WTC11 (cell line): ENCODE results near the gene HLX. TPM values are rescaled to one million over a fixed set of nuclear protein-coding genes. Genes with fewer than 3 reads are reported as not detected.

ENCODE experiments used
- ATAC-seq: fragments of 200-7000 bp; cut with Tn5 transposase; 2 replicates; pipeline ENCODE4 v1.10.0; 2021; ENCODE audit warnings: mild to moderate bottlenecking, moderate library complexity
- CTCF ChIA-PET: fragments of 300-600 bp; sonication (Branson Sonifier 250); formaldehyde crosslinking; loops from one replicate; lab custom pipeline; 2021; ENCODE audit warnings: antibody characterized with exemption; lab: Charles Lee
- POLR2A ChIA-PET: fragments of 350-600 bp; sonication (Branson Sonifier 250); formaldehyde crosslinking; loops from one replicate; lab custom pipeline; 2021; ENCODE audit warnings: antibody characterized with exemption; lab: Charles Lee
- DNase-seq: peaks from one replicate; pipeline ENCODE4 v3.0.0; 2021; ENCODE audit warnings: low spot score
- H3K27ac Mint-ChIP-seq: 2 replicates; pipeline ENCODE4 v1.8.0; 2021; ENCODE audit warnings: mixed read lengths
- H3K27me3 Mint-ChIP-seq: 2 replicates; pipeline ENCODE4 v1.8.0; 2021; ENCODE audit warnings: low read depth, mild to moderate bottlenecking, moderate library complexity, mixed read lengths
- H3K36me3 Mint-ChIP-seq: 2 replicates; pipeline ENCODE4 v1.8.0; 2021; ENCODE audit warnings: mixed read lengths
- H3K4me1 Mint-ChIP-seq: 2 replicates; pipeline ENCODE4 v1.8.0; 2022; ENCODE audit warnings: mixed read lengths
- H3K4me3 Mint-ChIP-seq: 2 replicates; pipeline ENCODE4 v1.8.0; 2021; ENCODE audit warnings: mild to moderate bottlenecking, moderate library complexity, mixed read lengths
- H3K9me3 Mint-ChIP-seq: 2 replicates; pipeline ENCODE4 v1.8.0; 2021; ENCODE audit warnings: mixed read lengths
- ATF2 ChIP-seq: sonication (generic); formaldehyde crosslinking; IDR thresholded peaks from 2 replicates; pipeline ENCODE4 v1.8.1; 2022; ENCODE audit warnings: low read depth, missing genetic modification reagents, borderline replicate concordance
- FOXK1 ChIP-seq: sonication (generic); formaldehyde crosslinking; IDR thresholded peaks from 2 replicates; pipeline ENCODE4 v1.8.0; 2022; ENCODE audit warnings: mild to moderate bottlenecking, moderate library complexity, missing genetic modification reagents
- GRHL2 ChIP-seq: fragments of 250-450 bp; sonication (Bioruptor Pico); IDR thresholded peaks from 2 replicates; pipeline ENCODE4 v1.8.0; 2022; ENCODE audit warnings: mild to moderate bottlenecking, moderate library complexity; ENCODE audit not compliant: insufficient replicate concordance, severe bottlenecking
- HMGA2 ChIP-seq: fragments of 250-450 bp; sonication (Bioruptor Pico); IDR thresholded peaks from 2 replicates; pipeline ENCODE4 v1.4.0; 2021; ENCODE audit warnings: mild to moderate bottlenecking, moderate library complexity
- MXD4 ChIP-seq: fragments of 250-450 bp; sonication (Bioruptor Pico); IDR thresholded peaks from 2 replicates; pipeline ENCODE4 v1.8.0; 2021; ENCODE audit warnings: mild to moderate bottlenecking, moderate library complexity, borderline replicate concordance
- NFYB ChIP-seq: sonication (generic); formaldehyde crosslinking; conservative IDR thresholded peaks from 2 replicates; pipeline ENCODE4 v1.8.0; 2022; ENCODE audit warnings: low read depth, missing genetic modification reagents
- NR2C2 ChIP-seq: sonication (generic); formaldehyde crosslinking; IDR thresholded peaks from 2 replicates; pipeline ENCODE4 v1.8.0; 2022; ENCODE audit warnings: mild to moderate bottlenecking, missing genetic modification reagents
- OVOL2 ChIP-seq: fragments of 250-450 bp; sonication (Bioruptor Pico); IDR thresholded peaks from 2 replicates; pipeline ENCODE4 v1.9.0; 2021; ENCODE audit warnings: mild to moderate bottlenecking, borderline replicate concordance
- RORB ChIP-seq: fragments of 250-450 bp; sonication (Bioruptor Pico); IDR thresholded peaks from 2 replicates; pipeline ENCODE4 v1.9.0; 2021; ENCODE audit warnings: mild to moderate bottlenecking
- TEAD1 ChIP-seq: sonication (generic); formaldehyde crosslinking; IDR thresholded peaks from 2 replicates; pipeline ENCODE4 v1.8.0; 2022; ENCODE audit warnings: mild to moderate bottlenecking, missing genetic modification reagents
- ZNF138 ChIP-seq: sonication (generic); formaldehyde crosslinking; conservative IDR thresholded peaks from 2 replicates; pipeline ENCODE4 v1.8.1; 2022; ENCODE audit warnings: mild to moderate bottlenecking, moderate library complexity, missing genetic modification reagents
- ZNF219 ChIP-seq: sonication (generic); formaldehyde crosslinking; IDR thresholded peaks from 2 replicates; pipeline ENCODE4 v1.8.0; 2023; ENCODE audit warnings: missing genetic modification reagents, mild to moderate bottlenecking, borderline replicate concordance
- ZNF317 ChIP-seq: sonication (generic); formaldehyde crosslinking; IDR thresholded peaks from 2 replicates; pipeline ENCODE4 v1.8.1; 2023; ENCODE audit warnings: low read depth, mild to moderate bottlenecking, moderate library complexity, missing genetic modification reagents, borderline replicate concordance
- total RNA-seq: library from RNA; stranded (reverse); gene quantifications from 3 replicates; pipeline ENCODE4 v1.2.3, GENCODE V29; 2021
- TF ChIP-seq, protein P1 (sequence below): sonication (generic); formaldehyde crosslinking; IDR thresholded peaks from 2 replicates; pipeline ENCODE4 v1.8.1; 2023; ENCODE audit warnings: mild to moderate bottlenecking, moderate library complexity, missing genetic modification reagents
- TF ChIP-seq, protein P2 (sequence below): sonication (generic); formaldehyde crosslinking; IDR thresholded peaks from 2 replicates; pipeline ENCODE4 v1.8.0; 2023; ENCODE audit warnings: missing genetic modification reagents

The HLX gene
- total RNA-seq, 1 experiment from 2014 or later = not detected

- DNase-seq = no peak
- no peaks in the 10 kb centered on the region for H3K9me3 Mint-ChIP-seq
- ChIA-PET POLR2A (interaction anchor here (0.5 kb wide), 1 partner anchor 312 kb away, joined by 3 read pairs; no protein-coding TSS in a partner anchor), CTCF (interaction anchor here (0.9 to 1.1 kb wide), 2 partner anchors 9 to 10 kb away, joined by 3 read pairs; no protein-coding TSS in a partner anchor)
- H3K27me3 Mint-ChIP-seq = peaks cover 100% of the 10 kb centered on the region
- peaks cover 70% of the 10 kb centered on the region for H3K4me1 Mint-ChIP-seq
- H3K4me3 Mint-ChIP-seq = peak overlapping the region; percentile 67
- no peak for TF ChIP-seq NFYB (CRISPR knock-in tag)
- TF ChIP-seq ZNF219 (CRISPR knock-in tag) = peak; percentile 17; the same call in 1 of the 2 replicates
- ATAC-seq = no peak
- no peak overlapping the region for H3K27ac Mint-ChIP-seq
- H3K36me3 Mint-ChIP-seq = no peaks in the 10 kb centered on the region
These were observed 6.0 kb downstream of the HLX start for GRCh38 chr1:220884981-220885918.

GRCh38 chr1:220885971-220886370, 6.7 kb downstream of the HLX start:
- H3K27ac Mint-ChIP-seq = no peak overlapping the region
- peaks cover 100% of the 10 kb centered on the region for H3K27me3 Mint-ChIP-seq
- no peak for ATAC-seq
- POLR2A ChIA-PET = interaction anchor here (0.5 to 0.6 kb wide), 2 partner anchors 311 to 791 kb away, joined by 3 to 7 read pairs; no protein-coding TSS in a partner anchor
- H3K4me3 Mint-ChIP-seq = peak overlapping the region; percentile 14; the same call in 1 of the 2 replicates
- H3K9me3 Mint-ChIP-seq = no peaks in the 10 kb centered on the region
- CTCF ChIA-PET = no interaction called here
- no peak for TF ChIP-seq GRHL2 (CRISPR knock-in tag)
- no peak for TF ChIP-seq MXD4 (CRISPR knock-in tag)
- TF ChIP-seq TEAD1 (CRISPR knock-in tag) = no peak
- TF ChIP-seq ZNF317 (CRISPR knock-in tag) = no peak
- TF ChIP-seq FOXK1 (CRISPR knock-in tag) = no peak
- TF ChIP-seq NR2C2 (CRISPR knock-in tag) = no peak
- TF ChIP-seq, protein P1, sequence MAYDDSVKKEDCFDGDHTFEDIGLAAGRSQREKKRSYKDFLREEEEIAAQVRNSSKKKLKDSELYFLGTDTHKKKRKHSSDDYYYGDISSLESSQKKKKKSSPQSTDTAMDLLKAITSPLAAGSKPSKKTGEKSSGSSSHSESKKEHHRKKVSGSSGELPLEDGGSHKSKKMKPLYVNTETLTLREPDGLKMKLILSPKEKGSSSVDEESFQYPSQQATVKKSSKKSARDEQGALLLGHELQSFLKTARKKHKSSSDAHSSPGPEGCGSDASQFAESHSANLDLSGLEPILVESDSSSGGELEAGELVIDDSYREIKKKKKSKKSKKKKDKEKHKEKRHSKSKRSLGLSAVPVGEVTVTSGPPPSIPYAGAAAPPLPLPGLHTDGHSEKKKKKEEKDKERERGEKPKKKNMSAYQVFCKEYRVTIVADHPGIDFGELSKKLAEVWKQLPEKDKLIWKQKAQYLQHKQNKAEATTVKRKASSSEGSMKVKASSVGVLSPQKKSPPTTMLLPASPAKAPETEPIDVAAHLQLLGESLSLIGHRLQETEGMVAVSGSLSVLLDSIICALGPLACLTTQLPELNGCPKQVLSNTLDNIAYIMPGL = no peak
- no peak for TF ChIP-seq RORB
- H3K36me3 Mint-ChIP-seq = no peaks in the 10 kb centered on the region
- no peak for DNase-seq
- H3K4me1 Mint-ChIP-seq = peaks cover 68% of the 10 kb centered on the region

DNA sequence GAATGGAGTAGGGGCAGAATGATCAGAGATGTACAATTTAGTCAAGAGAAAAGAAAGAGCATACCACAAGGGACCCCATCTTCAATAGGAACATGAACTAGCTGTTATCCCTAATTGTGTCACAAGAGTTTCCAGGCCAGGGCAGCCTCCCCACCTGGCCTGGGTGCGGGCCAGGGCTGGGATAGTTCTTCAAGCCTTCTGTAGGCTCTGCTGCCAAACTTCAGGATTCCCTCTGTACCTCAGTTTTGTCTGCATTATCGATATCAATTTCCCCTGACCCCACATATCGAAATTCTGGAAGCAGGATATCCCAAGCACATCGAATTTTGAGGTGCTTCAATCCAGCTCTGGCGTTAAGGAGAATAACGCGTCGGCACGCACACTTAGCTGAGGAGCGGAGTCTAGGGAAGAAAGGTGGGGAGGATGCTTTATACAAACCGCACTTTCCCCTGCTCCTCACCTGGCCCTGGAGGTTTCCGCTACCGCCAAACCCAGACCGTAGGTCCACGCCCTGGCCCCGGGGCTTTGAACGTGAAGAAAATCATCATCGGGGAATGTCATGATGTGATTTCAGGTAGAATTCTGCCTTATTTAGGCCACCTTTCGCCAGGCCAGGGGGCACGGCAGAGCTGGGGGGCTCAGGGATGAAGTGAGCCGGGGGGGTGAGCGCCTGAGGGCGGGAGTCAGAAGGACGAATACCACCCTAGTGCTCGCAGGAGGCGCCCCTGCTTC, 7.4 kb downstream of the HLX start:
- CTCF ChIA-PET = interaction anchor here (1.0 to 1.3 kb wide), 2 partner anchors 68 to 317 kb away, joined by 3 to 4 read pairs; no protein-coding TSS in a partner anchor

More for the DNA sequence above, 7.4 kb downstream of the HLX start:
- Mint-ChIP-seq H3K9me3 (no peaks in the 10 kb centered on the region), H3K4me3 (peak overlapping the region; percentile 59), H3K36me3 (peaks cover 1% of the 10 kb centered on the region; the same call in 1 of the 2 replicates), H3K27ac (no peak overlapping the region), H3K27me3 (peaks cover 100% of the 10 kb centered on the region), H3K4me1 (peaks cover 69% of the 10 kb centered on the region)
- ATAC-seq (no peak), DNase-seq (no peak)
- POLR2A ChIA-PET = interaction anchor here (0.6 kb wide), 3 partner anchors 18 to 792 kb away, joined by 3 to 7 read pairs (median 3); no protein-coding TSS in a partner anchor
- TF ChIP-seq OVOL2 (no peak), ATF2 (CRISPR knock-in tag) (no peak), HMGA2 (no peak), ZNF138 (CRISPR knock-in tag) (no peak), TEAD1 (CRISPR knock-in tag) (no peak)
- TF ChIP-seq, protein P2, sequence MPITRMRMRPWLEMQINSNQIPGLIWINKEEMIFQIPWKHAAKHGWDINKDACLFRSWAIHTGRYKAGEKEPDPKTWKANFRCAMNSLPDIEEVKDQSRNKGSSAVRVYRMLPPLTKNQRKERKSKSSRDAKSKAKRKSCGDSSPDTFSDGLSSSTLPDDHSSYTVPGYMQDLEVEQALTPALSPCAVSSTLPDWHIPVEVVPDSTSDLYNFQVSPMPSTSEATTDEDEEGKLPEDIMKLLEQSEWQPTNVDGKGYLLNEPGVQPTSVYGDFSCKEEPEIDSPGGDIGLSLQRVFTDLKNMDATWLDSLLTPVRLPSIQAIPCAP (CRISPR knock-in tag) = no peak
